NCI-H2107 (cell line): ENCODE results near the gene HLF.

ENCODE experiments used
- DNase-seq: peaks from one replicate; lab custom pipeline; 2025; lab: John Stamatoyannopoulos, UW

The HLF gene

GRCh38 chr17:55292094-55292493, 27.3 kb downstream of the HLF start:
- no peak for DNase-seq

- no peak for DNase-seq
Observed at GRCh38 chr17:55294042-55294751, 29.4 kb downstream of the HLF start.

GRCh38 chr17:55295411-55296170, 30.8 kb downstream of the HLF start:
- DNase-seq, result peak; percentile 44

- DNase-seq, result no peak
Observed at GRCh38 chr17:55296171-55296695, 31.5 kb downstream of the HLF start.

GRCh38 chr17:55296699-55297098, 31.9 kb downstream of the HLF start:
- no peak for DNase-seq

GRCh38 chr17:55298111-55298730, 33.5 kb downstream of the HLF start:
- no peak for DNase-seq

GRCh38 chr17:55299162-55299838, 34.5 kb downstream of the HLF start:
- no peak for DNase-seq

- no peak for DNase-seq
Observed at GRCh38 chr17:55299890-55300289, 35.1 kb downstream of the HLF start.

- DNase-seq, result no peak
Observed at GRCh38 chr17:55300479-55301290, 35.9 kb downstream of the HLF start.

- DNase-seq, result no peak
Observed at GRCh38 chr17:55301521-55302406, 37.0 kb downstream of the HLF start.

- no peak for DNase-seq
Observed at GRCh38 chr17:55302407-55302787, 37.6 kb downstream of the HLF start.

GRCh38 chr17:55303008-55303493, 38.3 kb downstream of the HLF start:
- DNase-seq, result no peak

- DNase-seq, result no peak
Observed at GRCh38 chr17:55303701-55304145, 39.0 kb downstream of the HLF start.

GRCh38 chr17:55304171-55304859, 39.6 kb downstream of the HLF start:
- DNase-seq, result no peak

- DNase-seq, result no peak
Observed at GRCh38 chr17:55305321-55306087, 40.7 kb downstream of the HLF start.

GRCh38 chr17:55307879-55308278, 43.1 kb downstream of the HLF start:
- DNase-seq, result no peak

- no peak for DNase-seq
Observed at GRCh38 chr17:55308613-55309391, 44.0 kb downstream of the HLF start.
